ENCODE data around the gene PDE4D.
"Not testable (repeated sequence)": the region's sequence is repeated elsewhere in the genome, so short reads cannot be mapped to it uniquely, and the experiment has no call there.

Gene PDE4D

GRCh38 chr5:59694411-59694810, 199.1 kb downstream of the PDE4D start:
- no peak for DNase-seq

GRCh38 chr5:59693492-59694309, 199.8 kb downstream of the PDE4D start:
- DNase-seq: no peak

DNA sequence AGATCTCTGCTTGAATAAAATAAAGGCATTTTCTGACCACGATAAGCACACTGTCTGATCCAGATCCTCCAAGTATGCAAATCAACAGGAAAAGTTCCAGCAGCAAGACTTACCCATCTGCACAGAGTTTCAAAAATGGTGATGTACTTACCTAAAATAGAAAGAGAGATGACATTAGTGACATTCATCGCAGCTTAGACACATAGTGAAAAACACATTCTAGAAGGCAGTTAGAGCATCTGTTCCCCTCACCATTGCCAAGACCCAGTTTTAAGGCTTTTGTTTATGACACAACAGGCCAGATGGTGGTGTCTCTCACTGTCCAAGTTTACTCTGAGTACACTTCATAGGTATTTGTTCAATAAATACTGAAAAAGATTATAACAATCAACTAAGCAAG, 207.7 kb downstream of the PDE4D start:
- peak; percentile 29 for DNase-seq

DNA sequence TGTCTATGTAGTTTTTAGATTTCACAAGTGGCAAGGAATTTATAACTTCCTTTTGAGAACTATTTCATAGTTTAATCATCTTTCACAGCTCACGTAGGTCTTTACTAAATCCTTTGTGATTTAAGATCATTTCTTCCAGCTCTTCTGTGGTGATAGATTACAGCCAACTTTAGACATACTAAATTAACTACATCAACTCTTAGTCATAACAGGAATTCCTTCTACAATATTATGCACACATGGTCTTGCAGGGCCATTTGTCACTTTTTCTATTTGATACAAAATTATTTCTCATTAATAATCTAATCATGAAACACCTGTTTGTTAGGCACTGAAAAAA, 208.4 kb downstream of the PDE4D start:
- DNase-seq: peak; percentile 42

GRCh38 chr5:59684388-59685190, 208.9 kb downstream of the PDE4D start:
- no peak for DNase-seq

GRCh38 chr5:59683311-59683710, 210.2 kb downstream of the PDE4D start:
- no peak for DNase-seq

DNA sequence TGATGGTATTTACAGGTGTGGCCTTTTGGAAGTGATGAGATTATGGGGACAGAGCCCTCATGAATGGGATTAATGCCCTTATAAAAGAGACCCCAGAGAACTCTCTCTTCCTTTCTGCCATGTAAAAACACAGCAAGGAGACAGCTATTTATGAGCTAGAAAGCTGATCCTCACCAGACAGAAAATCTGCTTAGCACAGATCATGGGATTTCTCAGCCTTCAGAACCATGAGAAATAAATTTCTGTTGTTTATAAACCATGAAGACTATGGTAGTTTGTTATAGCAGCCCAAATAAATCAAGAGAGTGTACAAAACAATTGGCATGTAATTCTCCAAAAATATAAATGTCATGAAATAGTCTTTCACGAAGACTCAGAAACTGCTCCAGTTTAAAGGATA, 211.0 kb downstream of the PDE4D start:
- DNase-seq: no peak

- no peak for DNase-seq
Observed at GRCh38 chr5:59678943-59679342, 214.6 kb downstream of the PDE4D start.

DNA sequence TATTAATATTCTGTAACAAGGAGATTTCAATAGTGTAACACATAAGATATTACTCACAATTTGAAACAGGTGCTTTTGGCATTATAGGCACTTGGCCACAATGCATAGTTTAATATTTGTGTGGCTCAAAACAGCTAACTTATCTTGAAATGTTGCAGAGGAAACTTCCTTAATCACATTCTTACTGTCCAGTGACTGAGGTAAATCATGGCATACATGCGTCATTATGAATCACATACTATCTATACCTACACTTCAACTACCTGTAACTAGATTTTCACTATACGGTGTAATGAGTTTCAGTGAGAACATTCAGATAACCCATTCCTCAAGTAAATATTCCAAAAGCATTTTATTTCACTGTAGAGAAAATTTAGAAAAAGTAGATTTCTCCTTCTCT, 218.8 kb downstream of the PDE4D start:
- DNase-seq: no peak

DNA sequence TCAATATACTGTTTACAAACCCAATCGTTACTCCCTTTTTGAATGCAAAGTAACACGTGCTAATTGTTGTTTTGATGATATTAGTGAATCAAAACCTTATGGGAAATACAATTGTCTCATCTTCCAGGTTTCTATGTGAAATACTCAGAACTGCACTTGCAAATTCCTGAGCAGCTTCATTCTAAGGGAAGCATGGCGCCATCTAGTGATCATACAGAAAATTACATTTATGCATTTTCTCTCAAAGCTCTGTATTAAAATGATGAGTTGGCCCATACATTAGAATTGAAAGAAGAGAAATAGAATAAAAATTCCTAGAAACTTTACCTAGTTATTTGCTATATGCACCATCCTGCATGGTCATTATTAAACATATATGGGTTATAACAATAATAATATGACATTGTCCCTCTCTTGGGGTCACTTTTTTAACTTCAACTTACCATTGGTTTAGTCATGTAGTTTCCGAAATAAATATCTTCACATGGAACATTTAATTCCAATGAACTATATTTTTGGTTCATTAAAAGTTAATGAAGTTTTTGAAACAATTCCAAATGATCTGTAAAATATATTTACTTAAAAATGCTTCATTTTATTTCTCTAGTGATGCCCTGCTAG, 220.0 kb downstream of the PDE4D start:
- DNase-seq: peak; percentile 66

- DNase-seq: no peak
Observed at GRCh38 chr5:59666440-59667068, 227.0 kb downstream of the PDE4D start.

GRCh38 chr5:59665832-59666203, 227.7 kb downstream of the PDE4D start:
- not testable (repeated sequence) for DNase-seq

- no peak for DNase-seq
Observed at GRCh38 chr5:59665086-59665831, 228.3 kb downstream of the PDE4D start.

- DNase-seq: peak; percentile 69
Observed at GRCh38 chr5:59661954-59662615, 231.4 kb downstream of the PDE4D start.

GRCh38 chr5:59661311-59661710, 232.2 kb downstream of the PDE4D start:
- no peak for DNase-seq

- peak; percentile 45 for DNase-seq
Observed at GRCh38 chr5:59660737-59661136, 232.8 kb downstream of the PDE4D start.

DNA sequence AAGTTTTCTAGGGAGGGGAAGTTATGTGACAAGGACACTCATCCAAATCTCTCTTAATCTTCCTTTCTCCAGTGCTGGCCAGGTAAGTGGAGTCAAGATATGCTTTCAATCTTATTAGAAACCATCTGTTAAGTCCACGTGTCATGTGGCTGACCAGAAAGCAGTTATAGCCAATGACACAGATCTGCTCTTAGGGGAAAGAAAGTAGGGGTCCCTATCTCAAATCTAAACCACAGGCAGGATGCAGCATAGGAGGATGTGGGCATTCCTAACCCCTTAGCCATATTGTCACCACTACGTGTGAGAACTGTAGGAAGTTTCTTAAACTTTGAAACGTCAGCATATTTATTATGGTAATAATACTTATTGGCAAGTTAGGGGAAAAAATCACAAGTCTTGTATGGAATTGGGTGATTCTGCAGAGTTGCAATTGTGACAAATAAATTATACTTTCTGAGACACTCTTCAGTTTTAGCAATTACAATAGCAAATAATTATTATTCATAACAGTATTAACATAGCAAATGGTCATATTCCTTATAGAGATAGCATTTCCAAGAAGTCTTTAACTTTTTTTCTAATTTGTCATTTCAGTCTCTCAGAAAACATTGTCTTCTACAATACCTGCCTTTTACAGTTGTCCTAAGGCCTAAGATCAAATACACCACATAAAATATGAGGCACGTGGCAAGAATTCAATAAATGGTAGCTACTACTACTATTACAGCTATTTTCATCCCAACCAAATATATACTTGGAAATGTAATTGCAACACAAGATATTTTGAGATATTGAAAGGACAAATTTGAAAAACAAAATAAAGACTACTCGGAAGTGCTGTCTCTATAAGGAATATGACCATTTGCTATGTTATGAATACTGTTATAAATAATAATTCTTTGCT, 236.9 kb downstream of the PDE4D start:
- DNase-seq: peak; percentile 16

DNA sequence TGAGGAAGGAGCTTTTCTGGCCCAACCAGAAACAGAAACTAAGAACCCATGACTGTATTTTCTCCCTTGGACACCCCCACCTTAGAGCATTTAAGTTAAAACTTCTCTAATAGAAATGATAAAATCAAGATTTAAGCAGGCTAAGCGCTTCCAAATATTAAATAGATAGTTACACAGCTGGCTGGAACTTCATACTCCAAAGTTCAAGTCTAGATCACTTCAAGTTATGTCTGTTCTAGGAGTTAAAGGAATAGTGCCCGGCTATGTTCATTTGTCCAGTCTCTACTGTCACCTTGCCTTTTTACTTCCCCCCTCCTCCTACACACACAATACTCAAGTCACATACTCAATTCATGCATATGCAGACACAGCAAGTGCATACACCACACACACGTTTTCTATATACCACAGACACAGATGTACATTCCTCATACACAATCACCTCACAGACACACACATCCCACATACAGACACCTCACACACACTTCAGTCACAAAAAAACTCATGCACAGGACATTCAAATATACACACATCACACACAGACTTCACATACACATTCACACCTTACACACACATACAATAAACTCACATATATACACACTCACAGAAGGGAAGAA, 237.7 kb downstream of the PDE4D start:
- no peak for DNase-seq

DNA sequence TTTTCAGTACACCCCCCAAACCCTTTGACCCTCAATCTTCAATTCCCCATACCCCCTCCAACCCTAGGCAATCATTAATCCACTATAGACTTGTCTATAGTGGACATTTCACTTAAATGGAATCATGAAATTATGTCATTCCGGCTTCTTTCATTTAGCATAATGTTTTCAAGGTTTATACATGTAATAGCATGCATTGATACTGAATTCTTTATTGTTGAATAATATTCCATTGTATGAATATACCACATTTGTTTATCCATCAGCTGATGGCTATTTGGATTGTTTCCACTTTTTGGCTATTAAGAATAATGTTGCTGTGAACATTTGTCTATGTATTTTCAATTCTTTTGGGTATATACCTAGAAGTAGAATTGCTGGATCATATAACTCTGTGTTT, 238.8 kb downstream of the PDE4D start:
- no peak for DNase-seq

DNA sequence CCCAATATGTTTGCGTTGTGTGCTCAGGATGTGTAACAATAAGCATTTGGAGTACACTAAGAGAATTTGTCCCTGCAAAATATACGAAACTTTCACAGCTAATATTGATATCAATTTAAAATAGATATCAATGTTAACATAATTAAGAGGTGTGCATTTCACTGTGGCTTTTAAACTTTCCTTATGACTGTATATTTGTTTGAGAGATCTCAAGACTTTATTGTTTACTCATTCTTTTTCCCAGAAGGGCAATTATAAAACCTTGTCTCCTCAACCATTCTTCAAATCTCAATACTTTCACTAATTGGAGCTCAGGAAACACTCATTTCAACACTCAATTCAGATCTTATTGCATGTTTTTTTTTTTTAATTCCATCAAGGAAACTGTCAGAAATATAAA, 241.1 kb downstream of the PDE4D start:
- no peak for DNase-seq
